CD4-positive, alpha-beta T cell (primary cell): ENCODE data around the gene TRIM15. TPM values are rescaled to one million over a fixed set of nuclear protein-coding genes. Genes with fewer than 3 reads are reported as not detected.
"Not testable (repeated sequence)": the region's sequence is repeated elsewhere in the genome, so short reads cannot be mapped to it uniquely, and the experiment has no call there.

Source experiments
- ATAC-seq: fragments of 200-7000 bp; cut with Tn5 transposase; one replicate; pipeline ENCODE4 v1.10.0; 2022; ENCODE audit warnings: mild to moderate bottlenecking; ENCODE audit not compliant: poor library complexity
- CTCF ChIA-PET: fragments of 350-600 bp; sonication (Branson Sonifier 250); formaldehyde crosslinking; loops from one replicate; lab custom pipeline; 2021; ENCODE audit warnings: antibody characterized with exemption, inconsistent platforms; lab: Charles Lee
- POLR2A ChIA-PET: fragments of 350-600 bp; sonication (Branson Sonifier 250); formaldehyde crosslinking; loops from one replicate; lab custom pipeline; 2021; ENCODE audit warnings: antibody characterized with exemption, inconsistent platforms; lab: Charles Lee
- DNase-seq, 14 experiments: peaks; one replicate each; pipeline ENCODE4 v3.0.0-alpha.2; 2013 to 2020; ENCODE audit warnings: mixed read lengths in 2 of 14
- H3K27ac ChIP-seq, 2 donors: one replicate each; pipeline versions ENCODE4 v1.5.1 to v1.7.0; 2013; ENCODE audit warnings: low read length in 2 of 2, low read depth in 1 of 2, mild to moderate bottlenecking in 1 of 2
- H3K27me3 ChIP-seq, 2 experiments: 1 replicate in 1 of 2; 2 replicates in 1 of 2; pipeline versions ENCODE4 v1.6.1 to v1.7.0; 2013; ENCODE audit warnings: low read length in 2 of 2, control low read depth in 1 of 2, mild to moderate bottlenecking in 1 of 2, moderate library complexity in 1 of 2; ENCODE audit not compliant: insufficient read depth in 2 of 2, control insufficient read depth in 1 of 2
- H3K36me3 ChIP-seq: one replicate; pipeline ENCODE4 v1.6.1; 2013; ENCODE audit warnings: low read length, control low read depth; ENCODE audit not compliant: insufficient read depth
- H3K4me1 ChIP-seq: one replicate; pipeline ENCODE4 v1.6.1; 2013; ENCODE audit warnings: low read length, control low read depth; ENCODE audit not compliant: insufficient read depth
- H3K4me3 ChIP-seq: one replicate; pipeline ENCODE4 v1.5.1; 2013; ENCODE audit warnings: mild to moderate bottlenecking, low read length, moderate library complexity
- H3K9me3 ChIP-seq, 2 experiments: 1 replicate in 1 of 2; 2 replicates in 1 of 2; pipeline versions ENCODE4 v1.6.1 to v1.7.0; 2013; ENCODE audit warnings: low read length in 2 of 2, mild to moderate bottlenecking in 2 of 2, control low read depth in 1 of 2, moderate library complexity in 1 of 2; ENCODE audit not compliant: control insufficient read depth in 1 of 2, insufficient read depth in 1 of 2
- H3K27ac Mint-ChIP-seq: one replicate; pipeline ENCODE4 v1.8.0; 2020; ENCODE audit warnings: mixed read lengths
- H3K27me3 Mint-ChIP-seq: one replicate; pipeline ENCODE4 v1.8.0; 2021; ENCODE audit warnings: mixed read lengths
- H3K36me3 Mint-ChIP-seq: one replicate; pipeline ENCODE4 v1.8.0; 2021; ENCODE audit warnings: low read depth, mixed read lengths
- H3K4me1 Mint-ChIP-seq: one replicate; pipeline ENCODE4 v1.8.0; 2021; ENCODE audit warnings: low read depth, mixed read lengths
- H3K4me3 Mint-ChIP-seq: one replicate; pipeline ENCODE4 v1.8.0; 2020; ENCODE audit warnings: mild to moderate bottlenecking, mixed read lengths
- H3K9me3 Mint-ChIP-seq: one replicate; pipeline ENCODE4 v1.8.0; 2020; ENCODE audit warnings: mixed read lengths
- CTCF ChIP-seq: fragments of 200-600 bp; IDR thresholded peaks from one replicate; pipeline ENCODE4 v1.8.0; 2022; ENCODE audit warnings: antibody characterized with exemption, mild to moderate bottlenecking
- intact Hi-C, 2 experiments: fragments of 100-400 bp; cut with DNase I in 1 of 2; cut with micrococcal nuclease in 1 of 2; formaldehyde crosslinking; loops; one replicate each; pipeline versions ENCODE4 v1.15.1 to v1.9.0; 2023 to 2025; cut with DNase I, micrococcal nuclease
- total RNA-seq, 174 experiments: library from RNA in 2 of 174; stranded (reverse) in 2 of 174; gene quantifications; one replicate each; pipeline ENCODE4 v1.2.3 and lab custom pipeline; 2021 to 2026

The TRIM15 gene
- total RNA-seq, 2 experiments from 2014 or later, result not detected

- peaks cover 4% of the 10 kb centered on the region for H3K4me1 Mint-ChIP-seq
- intact Hi-C loops, result no loop called here
- ChIA-PET CTCF (no interaction called here), POLR2A (no interaction called here)
- Histone ChIP-seq H3K4me1 (peaks cover 8% of the 10 kb centered on the region), H3K27me3 (peaks cover 0 to 7% of the 10 kb centered on the region in 2 experiments), H3K27ac (no peak overlapping the region), H3K4me3 (no peak overlapping the region), H3K36me3 (no peaks in the 10 kb centered on the region), H3K9me3 (no peaks in the 10 kb centered on the region)
- peaks cover 25% of the 10 kb centered on the region for H3K27me3 Mint-ChIP-seq
- no peak for ATAC-seq
- no peak overlapping the region for H3K27ac Mint-ChIP-seq
- H3K9me3 Mint-ChIP-seq, result no peaks in the 10 kb centered on the region
- DNase-seq, result no peak
- no peak for TF ChIP-seq CTCF
- no peaks in the 10 kb centered on the region for H3K36me3 Mint-ChIP-seq
- no peak overlapping the region for H3K4me3 Mint-ChIP-seq
These were observed 869 bp upstream of the TRIM15 start for GRCh38 chr6:30162265-30163089.

- H3K36me3 Mint-ChIP-seq, result no peaks in the 10 kb centered on the region
- H3K4me3 ChIP-seq, result no peak overlapping the region
- intact Hi-C loops, result no loop called here
- POLR2A ChIA-PET, result interaction anchor here (0.7 kb wide), 1 partner anchor 19 kb away, joined by 5 read pairs; no protein-coding TSS in a partner anchor
- CTCF ChIA-PET, result no interaction called here
- no peak overlapping the region for H3K4me3 Mint-ChIP-seq
- H3K27ac Mint-ChIP-seq, result no peak overlapping the region
- DNase-seq (no peak), ATAC-seq (no peak)
- no peaks in the 10 kb centered on the region for H3K9me3 ChIP-seq
- H3K9me3 Mint-ChIP-seq, result no peaks in the 10 kb centered on the region
- TF ChIP-seq CTCF, result no peak
- peaks cover 27% of the 10 kb centered on the region for H3K27me3 Mint-ChIP-seq
- H3K4me1 Mint-ChIP-seq, result peaks cover 4% of the 10 kb centered on the region
- peaks cover 8% of the 10 kb centered on the region for H3K4me1 ChIP-seq
- peaks cover 0 to 7% of the 10 kb centered on the region in 2 experiments for H3K27me3 ChIP-seq
- H3K27ac ChIP-seq, result no peak overlapping the region
- H3K36me3 ChIP-seq, result no peaks in the 10 kb centered on the region
These were observed 740 bp downstream of the TRIM15 start for GRCh38 chr6:30163918-30164654.

- no peak overlapping the region for H3K4me3 Mint-ChIP-seq
- no peak overlapping the region for H3K4me3 ChIP-seq
- intact Hi-C loops, result no loop called here
- POLR2A ChIA-PET, result interaction anchor here (0.7 kb wide), 1 partner anchor 18 kb away, joined by 5 read pairs; no protein-coding TSS in a partner anchor
- H3K36me3 ChIP-seq, result no peaks in the 10 kb centered on the region
- no peaks in the 10 kb centered on the region for H3K36me3 Mint-ChIP-seq
- H3K27me3 ChIP-seq, result peaks cover 0 to 7% of the 10 kb centered on the region in 2 experiments
- H3K27ac Mint-ChIP-seq, result no peak overlapping the region
- peaks cover 4% of the 10 kb centered on the region for H3K4me1 Mint-ChIP-seq
- H3K27ac ChIP-seq, result no peak overlapping the region
- H3K27me3 Mint-ChIP-seq, result peaks cover 27% of the 10 kb centered on the region
- ATAC-seq (no peak), DNase-seq (no peak)
- CTCF ChIA-PET, result no interaction called here
- TF ChIP-seq CTCF, result no peak
- no peaks in the 10 kb centered on the region for H3K9me3 ChIP-seq
- no peaks in the 10 kb centered on the region for H3K9me3 Mint-ChIP-seq
- peaks cover 8% of the 10 kb centered on the region for H3K4me1 ChIP-seq
These were observed 1.4 kb downstream of the TRIM15 start for GRCh38 chr6:30164714-30165113.

- H3K4me3 Mint-ChIP-seq, ATAC-seq, H3K36me3 Mint-ChIP-seq, H3K4me1 ChIP-seq, H3K27ac ChIP-seq, intact Hi-C loops, H3K36me3 ChIP-seq, H3K4me3 ChIP-seq, H3K9me3 ChIP-seq, DNase-seq, H3K27me3 ChIP-seq, H3K4me1 Mint-ChIP-seq, H3K27ac Mint-ChIP-seq, CTCF ChIA-PET, POLR2A ChIA-PET, H3K9me3 Mint-ChIP-seq: not testable (repeated sequence)
- peaks cover 32% of the 10 kb centered on the region for H3K27me3 Mint-ChIP-seq
These were observed 1.9 kb downstream of the TRIM15 start for GRCh38 chr6:30165238-30165637.
